C4-2B (cell line): ENCODE data around the gene FYB2.

Experiments used
- H3K27ac ChIP-seq: fragments of 450-650 bp; 2 replicates; pipeline ENCODE4 v1.5.1; 2017
- CTCF ChIP-seq: fragments of 450-650 bp; conservative IDR thresholded peaks from 2 replicates; pipeline ENCODE4 v1.5.1; 2017; ENCODE audit warnings: mild to moderate bottlenecking
- ZFX ChIP-seq: fragments of 450-650 bp; IDR thresholded peaks from 2 replicates; pipeline ENCODE4 v1.6.1; 2017

The FYB2 gene, protein sequence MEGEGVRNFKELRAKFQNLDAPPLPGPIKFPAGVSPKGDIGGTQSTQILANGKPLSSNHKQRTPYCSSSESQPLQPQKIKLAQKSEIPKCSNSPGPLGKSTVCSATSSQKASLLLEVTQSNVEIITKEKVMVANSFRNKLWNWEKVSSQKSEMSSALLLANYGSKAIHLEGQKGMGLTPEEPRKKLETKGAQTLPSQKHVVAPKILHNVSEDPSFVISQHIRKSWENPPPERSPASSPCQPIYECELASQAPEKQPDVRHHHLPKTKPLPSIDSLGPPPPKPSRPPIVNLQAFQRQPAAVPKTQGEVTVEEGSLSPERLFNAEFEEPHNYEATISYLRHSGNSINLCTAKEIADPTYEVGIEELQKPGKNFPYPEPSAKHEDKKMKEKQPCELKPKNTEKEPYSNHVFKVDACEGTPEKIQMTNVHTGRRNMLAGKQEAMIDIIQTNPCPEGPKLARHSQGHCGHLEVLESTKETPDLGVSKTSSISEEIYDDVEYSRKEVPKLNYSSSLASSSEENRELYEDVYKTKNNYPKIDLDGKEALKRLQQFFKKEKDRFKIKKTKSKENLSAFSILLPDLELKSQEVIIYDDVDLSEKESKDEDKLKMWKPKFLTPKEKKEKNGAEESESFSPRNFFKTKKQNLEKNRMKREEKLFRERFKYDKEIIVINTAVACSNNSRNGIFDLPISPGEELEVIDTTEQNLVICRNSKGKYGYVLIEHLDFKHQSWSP

GRCh38 chr1:56819387-56819899, at the start of gene FYB2:
Gene FYB2, minus strand, starts transcription at chr1:56819404. Its CDS starts 114 bp downstream, at chr1:56819290.
- TF ChIP-seq ZFX, result no peak
- TF ChIP-seq CTCF, result no peak
- peak within 1 kb of the TSS; percentile 39 for H3K27ac ChIP-seq

DNA sequence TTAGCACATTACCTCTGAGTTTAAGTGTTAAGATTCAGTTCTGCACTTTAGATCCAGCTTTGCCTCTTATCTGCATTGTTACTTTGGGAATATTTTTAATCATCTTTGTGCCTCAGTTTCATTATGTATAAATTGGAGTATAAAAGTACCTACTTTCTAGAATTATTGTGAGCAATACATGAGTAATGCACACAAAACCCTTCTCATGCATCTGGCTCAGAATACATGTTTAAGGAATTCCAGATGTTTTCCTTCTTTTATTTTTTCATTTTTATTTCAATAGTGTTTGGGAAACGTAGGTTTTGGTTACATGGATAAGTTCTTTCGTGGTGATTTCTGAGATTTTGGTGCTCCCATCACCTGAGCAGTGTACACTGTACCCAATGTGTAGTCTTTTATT, 49.6 kb upstream of the FYB2 start:
- no peak for TF ChIP-seq ZFX
- TF ChIP-seq CTCF, result no peak
- H3K27ac ChIP-seq, result no peak overlapping the region

GRCh38 chr1:56867491-56867890, 48.3 kb upstream of the FYB2 start:
- TF ChIP-seq ZFX (no peak), CTCF (no peak)
- no peak overlapping the region for H3K27ac ChIP-seq

- no peak overlapping the region for H3K27ac ChIP-seq
- TF ChIP-seq CTCF (no peak), ZFX (no peak)
Observed at GRCh38 chr1:56866656-56867055, 47.5 kb upstream of the FYB2 start.

GRCh38 chr1:56864430-56864829, 45.2 kb upstream of the FYB2 start:
- TF ChIP-seq CTCF, result no peak
- no peak for TF ChIP-seq ZFX
- H3K27ac ChIP-seq, result no peak overlapping the region

- H3K27ac ChIP-seq, result no peak overlapping the region
- TF ChIP-seq ZFX, result no peak
- no peak for TF ChIP-seq CTCF
Observed at GRCh38 chr1:56863265-56863992, 44.2 kb upstream of the FYB2 start.
